ENCODE measurements around the gene TNFSF15.

The TNFSF15 gene

GRCh38 chr9:114805670-114806525, at the start of gene TNFSF15:
Gene TNFSF15, minus strand, starts transcription at chr9:114806039. Its CDS starts 27 bp downstream, at chr9:114806012.
- peak; percentile 6 for DNase-seq (ENCODE audit: low spot score)

GRCh38 chr9:114855488-114855887, 49.6 kb upstream of the TNFSF15 start:
- no peak for DNase-seq (ENCODE audit: low spot score)

- DNase-seq (ENCODE audit: low spot score): no peak
These were observed 49.0 kb upstream of the TNFSF15 start for GRCh38 chr9:114854736-114855355.

DNA sequence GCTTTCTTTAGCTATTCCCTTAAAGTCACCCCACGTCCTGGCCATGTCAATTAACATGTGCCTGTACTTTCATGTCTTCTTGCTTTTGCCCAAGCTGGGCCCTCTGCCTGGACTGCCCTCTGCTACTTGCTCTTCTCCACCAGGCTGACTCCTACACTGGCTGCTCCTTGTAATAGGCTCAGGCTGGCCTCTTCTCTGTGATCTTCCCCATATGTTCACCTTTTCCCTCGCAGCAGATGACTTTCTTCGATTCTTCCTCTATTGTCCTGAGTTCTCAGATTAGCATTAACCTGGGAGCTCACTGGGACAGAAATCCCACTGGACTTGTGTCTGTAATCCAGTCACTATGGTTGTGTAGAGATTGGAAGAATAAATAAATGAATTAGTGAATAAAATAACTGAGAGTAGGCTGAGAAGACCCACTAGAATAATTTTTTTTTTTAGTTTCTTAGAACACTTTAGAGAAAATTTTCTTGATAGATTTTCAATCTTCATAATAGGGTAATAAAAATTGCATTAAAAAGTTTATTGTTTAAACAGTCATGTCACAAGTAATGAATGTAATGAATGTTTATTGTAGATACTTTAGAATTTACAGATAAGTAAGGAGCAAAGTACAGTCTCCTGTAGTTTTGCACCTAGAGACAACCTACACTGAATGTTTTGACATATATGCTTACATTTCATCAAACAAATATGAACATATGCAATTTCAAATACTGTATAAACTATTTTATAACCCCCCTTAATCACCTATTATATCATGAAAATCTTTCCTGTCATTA, 47.4 kb upstream of the TNFSF15 start:
- no peak for DNase-seq (ENCODE audit: low spot score)

- DNase-seq (ENCODE audit: low spot score): no peak
These were observed 46.3 kb upstream of the TNFSF15 start for GRCh38 chr9:114852050-114852594.

DNA sequence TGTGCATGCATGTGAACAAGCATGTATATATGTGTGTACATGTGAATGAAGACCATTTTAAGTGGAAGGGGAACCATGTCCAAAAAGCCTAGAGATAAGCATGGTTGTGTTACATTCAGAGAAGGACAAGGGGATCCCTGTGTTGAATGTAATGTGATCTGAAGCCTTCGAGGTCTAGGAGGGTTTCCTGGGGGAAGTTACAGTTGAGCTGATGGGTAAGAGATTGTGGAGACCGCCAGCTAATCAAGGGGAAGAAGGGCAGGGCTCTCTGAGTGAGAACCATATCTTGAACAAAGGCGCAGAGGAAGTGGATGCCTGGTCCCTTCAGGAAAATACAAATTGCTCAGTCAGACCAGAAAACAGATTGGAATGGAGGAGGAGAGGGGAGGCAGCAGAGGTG, 45.5 kb upstream of the TNFSF15 start:
- no peak for DNase-seq (ENCODE audit: low spot score)

- no peak for DNase-seq (ENCODE audit: low spot score)
These were observed 45.0 kb upstream of the TNFSF15 start for GRCh38 chr9:114850871-114851270.

GRCh38 chr9:114849450-114849849, 43.6 kb upstream of the TNFSF15 start:
- no peak for DNase-seq (ENCODE audit: low spot score)

GRCh38 chr9:114847492-114848417, 41.9 kb upstream of the TNFSF15 start:
- DNase-seq (ENCODE audit: low spot score): no peak

DNA sequence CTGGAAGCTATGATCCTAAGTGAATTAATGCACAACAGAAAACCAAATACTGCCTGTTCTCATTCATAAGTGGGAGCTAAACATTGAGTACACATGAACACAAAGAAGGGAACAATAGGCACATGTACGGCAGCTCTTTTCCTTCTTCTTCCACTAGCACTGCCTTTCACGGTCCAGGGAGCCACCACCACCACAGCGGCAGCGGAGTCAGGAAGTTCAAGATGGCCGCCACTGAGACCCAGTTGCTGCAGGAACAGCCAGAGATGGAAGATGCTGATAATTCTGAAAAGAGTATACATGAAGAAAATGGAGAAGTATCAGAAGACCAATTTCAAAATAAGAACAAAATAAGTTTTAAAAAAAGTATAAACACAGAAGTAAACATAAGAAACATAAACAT, 39.5 kb upstream of the TNFSF15 start:
- DNase-seq (ENCODE audit: low spot score): no peak

DNA sequence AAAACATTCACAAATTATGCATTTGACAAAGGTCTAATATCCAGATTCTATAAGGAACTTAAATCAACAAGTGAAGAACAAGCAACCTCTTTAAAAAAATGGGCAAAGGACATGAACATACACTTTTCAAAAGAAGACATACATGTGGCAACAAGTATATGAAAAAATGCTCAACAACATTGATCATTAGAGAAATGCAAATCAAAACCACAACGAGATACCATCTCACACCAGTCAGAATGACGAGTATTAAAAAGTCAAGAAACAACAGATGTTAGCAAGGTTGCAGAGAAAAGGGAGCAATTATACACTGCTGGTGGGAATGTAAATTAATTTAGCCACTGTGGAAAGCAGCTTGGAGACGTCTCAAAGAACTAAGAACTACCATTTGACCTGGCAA, 38.9 kb upstream of the TNFSF15 start:
- no peak for DNase-seq (ENCODE audit: low spot score)

DNA sequence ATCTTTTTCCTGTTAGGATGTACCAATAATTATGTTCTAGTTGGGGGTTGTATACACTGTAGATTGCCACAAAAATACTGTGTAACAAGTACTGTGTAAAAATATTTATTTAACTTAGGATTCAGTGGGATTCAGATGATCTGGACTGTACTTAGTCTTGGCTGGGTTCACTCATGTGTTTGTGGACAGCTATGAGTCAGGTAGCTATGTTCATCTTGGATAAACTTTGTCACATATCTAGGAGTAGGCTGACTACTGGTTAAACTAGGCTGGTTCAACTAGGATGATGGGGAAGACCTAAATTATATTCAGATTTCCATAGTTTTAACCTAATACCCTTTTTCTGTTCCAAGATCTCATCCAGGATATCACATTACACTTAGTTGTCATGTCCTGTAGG, 32.1 kb upstream of the TNFSF15 start:
- no peak for DNase-seq (ENCODE audit: low spot score)

DNA sequence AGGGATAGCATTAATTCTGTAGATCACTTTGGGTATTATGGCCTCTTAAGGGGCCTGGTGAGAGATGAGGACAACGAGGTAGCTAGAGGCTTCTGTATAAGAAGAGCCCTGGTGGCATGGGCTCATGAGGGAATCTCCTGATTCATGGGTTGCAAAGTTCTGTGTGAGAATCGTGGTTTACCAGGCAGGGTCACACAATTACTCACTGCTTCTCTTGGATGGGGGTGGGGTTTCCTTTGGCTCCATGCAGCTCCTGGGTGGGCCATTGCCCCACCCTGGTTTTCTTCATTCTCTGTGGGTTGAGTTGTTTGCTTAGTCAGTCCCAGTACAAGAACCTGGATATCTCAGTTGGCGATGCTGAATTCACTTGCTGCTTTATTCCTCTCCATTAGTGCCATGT, 30.9 kb upstream of the TNFSF15 start:
- no peak for DNase-seq (ENCODE audit: low spot score)

DNA sequence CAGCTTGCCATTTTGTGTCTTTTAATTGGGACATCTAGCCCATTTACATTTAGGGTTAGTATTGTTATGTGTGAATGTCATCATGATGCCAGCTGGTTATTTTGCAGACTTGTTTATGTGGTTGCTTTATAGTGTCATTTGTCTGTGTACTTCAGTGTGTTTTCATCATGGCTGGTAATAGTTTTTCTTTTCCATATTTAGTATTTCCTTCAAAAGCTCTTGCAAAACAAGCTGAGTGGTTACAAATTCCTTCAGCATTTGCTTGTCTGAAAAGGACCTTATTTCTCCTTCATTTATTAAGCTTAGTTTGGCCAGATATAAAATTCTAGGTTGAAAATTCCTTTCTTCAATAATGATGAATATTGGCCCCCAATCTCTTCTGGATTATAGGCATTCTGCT, 28.5 kb upstream of the TNFSF15 start:
- no peak for DNase-seq (ENCODE audit: low spot score)

DNA sequence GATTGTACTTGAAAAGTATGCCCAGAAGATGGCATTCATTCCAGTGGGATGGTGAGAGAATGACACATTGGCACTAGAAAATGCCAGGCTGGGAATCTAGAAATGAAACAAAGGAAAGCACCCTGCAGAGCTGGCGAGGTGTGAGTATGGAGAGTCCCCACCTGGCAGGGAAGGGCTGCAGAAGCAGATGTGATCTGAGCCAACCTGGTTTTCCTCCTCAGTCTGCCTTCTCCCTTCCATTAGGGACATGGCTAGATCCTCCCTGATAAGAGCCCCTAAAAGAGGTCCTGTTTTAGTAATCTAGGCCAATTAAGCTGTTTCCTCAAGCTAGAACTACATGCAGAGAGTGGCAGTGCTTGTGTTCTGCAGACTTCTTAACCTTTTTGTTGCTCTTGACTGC, 24.7 kb upstream of the TNFSF15 start:
- no peak for DNase-seq (ENCODE audit: low spot score)

DNA sequence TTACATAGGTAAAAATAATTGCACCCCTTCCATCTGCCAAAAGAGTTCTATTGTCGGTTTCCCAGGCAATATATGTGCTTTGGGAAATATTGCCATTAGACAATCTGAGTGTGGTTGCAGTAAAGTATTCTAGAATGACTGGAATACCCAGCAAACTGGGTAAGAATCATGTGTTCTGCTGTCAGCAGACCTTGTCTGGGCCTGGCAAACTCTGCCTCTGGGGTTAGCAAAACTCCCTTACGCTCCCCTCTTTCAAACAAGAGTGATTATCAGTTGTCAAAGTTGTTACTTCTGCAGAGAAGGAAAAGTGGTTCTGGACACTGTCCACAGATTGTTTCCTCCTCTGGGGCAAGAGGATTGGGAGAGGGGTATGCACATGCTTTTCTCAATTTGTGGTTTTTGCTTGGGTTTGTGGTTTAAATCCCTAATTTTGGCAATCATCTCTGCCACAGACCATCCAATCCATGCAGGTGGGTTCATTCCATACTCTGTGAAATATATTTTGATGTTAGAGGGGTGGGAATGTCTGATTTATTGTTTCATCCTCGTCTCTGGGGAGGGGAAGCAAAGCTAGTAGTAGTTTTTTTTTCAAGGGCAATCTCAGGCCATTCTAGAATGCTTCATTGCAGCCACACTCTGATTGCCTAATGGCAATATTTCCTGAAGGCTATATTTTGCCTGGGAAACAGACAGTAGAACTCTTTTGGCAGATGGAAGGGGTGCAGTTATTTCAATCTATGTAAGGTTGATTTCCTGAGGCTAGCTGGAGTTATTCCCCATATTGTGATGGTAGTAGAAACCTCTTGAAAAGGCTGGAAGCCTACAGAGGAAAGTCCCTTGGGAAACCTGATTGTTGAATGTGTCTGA, 24.0 kb upstream of the TNFSF15 start:
- DNase-seq (ENCODE audit: low spot score): no peak

GRCh38 chr9:114828303-114828650, 22.4 kb upstream of the TNFSF15 start:
- no peak for DNase-seq (ENCODE audit: low spot score)

- DNase-seq (ENCODE audit: low spot score): no peak
These were observed 21.9 kb upstream of the TNFSF15 start for GRCh38 chr9:114827641-114828302.

GRCh38 chr9:114826431-114826830, 20.6 kb upstream of the TNFSF15 start:
- DNase-seq (ENCODE audit: low spot score): no peak
